22Rv1 (cell line): ENCODE measurements around the gene KLHL12.

Source experiments
- CTCF ChIP-seq: fragments of 450-650 bp; IDR thresholded peaks from 2 replicates; pipeline ENCODE4 v1.5.1; 2017; ENCODE audit warnings: mild to moderate bottlenecking
- ZFX ChIP-seq: fragments of 450-650 bp; IDR thresholded peaks from 2 replicates; pipeline ENCODE4 v1.6.1; 2017; ENCODE audit warnings: antibody characterized with exemption, borderline replicate concordance

- peak; percentile 67 for TF ChIP-seq CTCF
- no peak for TF ChIP-seq ZFX
These were observed 41.9 kb upstream of the KLHL12 start for GRCh38 chr1:202968895-202969295.
